ENCODE measurements around the gene PTPRG.
"Not testable (repeated sequence)": the region's sequence is repeated elsewhere in the genome, so short reads cannot be mapped to it uniquely, and the experiment has no call there.

The PTPRG gene

GRCh38 chr3:61699622-61700021 is 138.3 kb downstream of the PTPRG start:
- no peak overlapping the region for H3K4me3 ChIP-seq (ENCODE audit: low read depth, low read length)
- DNase-seq (ENCODE audit: low read depth), result no peak

- no peak overlapping the region for H3K4me3 ChIP-seq (ENCODE audit: low read depth, low read length)
- DNase-seq (ENCODE audit: low read depth), result no peak
Measured at GRCh38 chr3:61701011-61701410, 139.6 kb downstream of the PTPRG start.

GRCh38 chr3:61702453-61702852 is 141.1 kb downstream of the PTPRG start:
- no peak overlapping the region for H3K4me3 ChIP-seq (ENCODE audit: low read depth, low read length)
- no peak for DNase-seq (ENCODE audit: low read depth)

- no peak for DNase-seq (ENCODE audit: low read depth)
- no peak overlapping the region for H3K4me3 ChIP-seq (ENCODE audit: low read depth, low read length)
Measured at GRCh38 chr3:61704807-61705206, 143.4 kb downstream of the PTPRG start.

GRCh38 chr3:61707492-61707891 is 146.1 kb downstream of the PTPRG start:
- no peak for DNase-seq (ENCODE audit: low read depth)
- H3K4me3 ChIP-seq (ENCODE audit: low read depth, low read length), result no peak overlapping the region

GRCh38 chr3:61710920-61711319 is 149.5 kb downstream of the PTPRG start:
- not testable (repeated sequence) for DNase-seq (ENCODE audit: low read depth); H3K4me3 ChIP-seq (ENCODE audit: low read depth, low read length)

- no peak for DNase-seq (ENCODE audit: low read depth)
- H3K4me3 ChIP-seq (ENCODE audit: low read depth, low read length), result no peak overlapping the region
Measured at GRCh38 chr3:61714225-61714624, 152.9 kb downstream of the PTPRG start.

GRCh38 chr3:61715886-61716527 is 154.6 kb downstream of the PTPRG start:
- no peak for DNase-seq (ENCODE audit: low read depth)
- H3K4me3 ChIP-seq (ENCODE audit: low read depth, low read length), result no peak overlapping the region

- not testable (repeated sequence) for DNase-seq (ENCODE audit: low read depth); H3K4me3 ChIP-seq (ENCODE audit: low read depth, low read length)
Measured at GRCh38 chr3:61716693-61717092, 155.3 kb downstream of the PTPRG start.

GRCh38 chr3:61718565-61718964 is 157.2 kb downstream of the PTPRG start:
- no peak for DNase-seq (ENCODE audit: low read depth)
- no peak overlapping the region for H3K4me3 ChIP-seq (ENCODE audit: low read depth, low read length)

- DNase-seq (ENCODE audit: low read depth), result no peak
- H3K4me3 ChIP-seq (ENCODE audit: low read depth, low read length), result no peak overlapping the region
Measured at GRCh38 chr3:61719278-61719977, 158.1 kb downstream of the PTPRG start.

- no peak overlapping the region for H3K4me3 ChIP-seq (ENCODE audit: low read depth, low read length)
- no peak for DNase-seq (ENCODE audit: low read depth)
Measured at GRCh38 chr3:61723038-61723437, 161.7 kb downstream of the PTPRG start.

- no peak for DNase-seq (ENCODE audit: low read depth)
- no peak overlapping the region for H3K4me3 ChIP-seq (ENCODE audit: low read depth, low read length)
Measured at GRCh38 chr3:61724183-61724582, 162.8 kb downstream of the PTPRG start.

- no peak for DNase-seq (ENCODE audit: low read depth)
- H3K4me3 ChIP-seq (ENCODE audit: low read depth, low read length), result no peak overlapping the region
Measured at GRCh38 chr3:61724801-61725200, 163.4 kb downstream of the PTPRG start.

- DNase-seq (ENCODE audit: low read depth), result peak; percentile 24
- H3K4me3 ChIP-seq (ENCODE audit: low read depth, low read length), result no peak overlapping the region
Measured at GRCh38 chr3:61725851-61726333, 164.5 kb downstream of the PTPRG start.

GRCh38 chr3:61727435-61727834 is 166.1 kb downstream of the PTPRG start:
- no peak for DNase-seq (ENCODE audit: low read depth)
- H3K4me3 ChIP-seq (ENCODE audit: low read depth, low read length), result no peak overlapping the region

- DNase-seq (ENCODE audit: low read depth), result peak; percentile 5
- no peak overlapping the region for H3K4me3 ChIP-seq (ENCODE audit: low read depth, low read length)
Measured at GRCh38 chr3:61729038-61729634, 167.8 kb downstream of the PTPRG start.

GRCh38 chr3:61730056-61730455 is 168.7 kb downstream of the PTPRG start:
- H3K4me3 ChIP-seq (ENCODE audit: low read depth, low read length), result no peak overlapping the region
- peak; percentile 29 for DNase-seq (ENCODE audit: low read depth)

- H3K4me3 ChIP-seq (ENCODE audit: low read depth, low read length), result no peak overlapping the region
- no peak for DNase-seq (ENCODE audit: low read depth)
Measured at GRCh38 chr3:61730577-61731231, 169.3 kb downstream of the PTPRG start.

- no peak overlapping the region for H3K4me3 ChIP-seq (ENCODE audit: low read depth, low read length)
Measured at GRCh38 chr3:61733000-61733399, 171.6 kb downstream of the PTPRG start.

More at GRCh38 chr3:61733000-61733399, 171.6 kb downstream of the PTPRG start:
- no peak for DNase-seq (ENCODE audit: low read depth)
